IMR-90 (cell line): Measurements from ENCODE around the gene NRF1. TPM values are rescaled to one million over a fixed set of nuclear protein-coding genes. Genes with fewer than 3 reads are reported as not detected.

Experiments
- ATAC-seq: fragments of 200-7000 bp; cut with Tn5 transposase; 2 replicates; pipeline ENCODE4 v1.9.1; 2020; ENCODE audit warnings: low read depth, mild to moderate bottlenecking, moderate library complexity
- BruUV-seq: library from RNA; stranded (reverse); fragments of 400-500 nt; replicated peaks from 2 replicates; lab custom pipeline; 2021; lab: Mats Ljungman, UMichigan
- CTCF ChIA-PET: fragments of 300-600 bp; formaldehyde crosslinking; extraction: SDS; loops from one replicate; lab custom pipeline; 2021; ENCODE audit warnings: antibody characterized with exemption; lab: Yijun Ruan, JAX
- POLR2A ChIA-PET: fragments of 300-600 bp; sonication (Branson Sonifier 250); formaldehyde crosslinking; loops from one replicate; lab custom pipeline; 2022; ENCODE audit warnings: antibody characterized with exemption; ENCODE audit not compliant: unreplicated experiment; lab: Charles Lee
- DNase-seq: peaks from one replicate; pipeline ENCODE4 v3.0.0; 2013
- H2AFZ ChIP-seq: replicated peaks from 2 replicates; pipeline ENCODE3; 2013; ENCODE audit warnings: low read length, mild to moderate bottlenecking; ENCODE audit not compliant: poor library complexity
- H2AK5ac ChIP-seq: 2 replicates; pipeline ENCODE4 v1.6.1; 2013; ENCODE audit warnings: low read depth, low read length, inconsistent platforms
- H2AK9ac ChIP-seq: replicated peaks from 2 replicates; pipeline ENCODE3; 2013; ENCODE audit warnings: mild to moderate bottlenecking, low read depth, low read length, moderate library complexity; ENCODE audit not compliant: poor library complexity
- H2BK120ac ChIP-seq: 2 replicates; pipeline ENCODE4 v1.6.1; 2013; ENCODE audit warnings: low read depth, low read length, inconsistent platforms
- H2BK15ac ChIP-seq: 3 replicates; pipeline ENCODE4 v1.6.1; 2013; ENCODE audit warnings: low read depth, low read length, inconsistent platforms
- H2BK20ac ChIP-seq: 2 replicates; pipeline ENCODE4 v1.6.1; 2013; ENCODE audit warnings: low read depth, mild to moderate bottlenecking, inconsistent platforms, low read length, moderate library complexity
- H2BK5ac ChIP-seq: 2 replicates; pipeline ENCODE4 v1.6.1; 2013; ENCODE audit warnings: mild to moderate bottlenecking, low read depth, low read length, inconsistent platforms; ENCODE audit not compliant: poor library complexity, severe bottlenecking
- H3K14ac ChIP-seq: replicated peaks from 2 replicates; pipeline ENCODE4 v1.6.1; 2013; ENCODE audit warnings: low read depth, low read length, inconsistent platforms
- H3K18ac ChIP-seq: 2 replicates; pipeline ENCODE4 v1.6.1; 2013; ENCODE audit warnings: low read depth, low read length, control low read depth
- H3K23ac ChIP-seq: 2 replicates; pipeline ENCODE4 v1.6.1; 2013; ENCODE audit warnings: low read depth, low read length, inconsistent platforms
- H3K27ac ChIP-seq: 2 replicates; pipeline ENCODE4 v1.5.1; 2013; ENCODE audit warnings: mild to moderate bottlenecking, control low read depth, low read length; ENCODE audit not compliant: insufficient read depth
- H3K27me3 ChIP-seq: 2 replicates; pipeline ENCODE4 v1.6.1; 2013; ENCODE audit warnings: low read length; ENCODE audit not compliant: control insufficient read depth, insufficient read depth
- H3K36me3 ChIP-seq: 2 replicates; pipeline ENCODE4 v1.6.1; 2013; ENCODE audit warnings: low read length, mixed read lengths; ENCODE audit not compliant: control insufficient read depth, insufficient read depth
- H3K4ac ChIP-seq: 2 replicates; pipeline ENCODE4 v1.6.1; 2013; ENCODE audit warnings: low read depth, low read length, inconsistent platforms
- H3K4me1 ChIP-seq: 2 replicates; pipeline ENCODE4 v1.6.1; 2013; ENCODE audit warnings: low read length, mixed read lengths; ENCODE audit not compliant: control insufficient read depth, insufficient read depth
- H3K4me2 ChIP-seq: 2 replicates; pipeline ENCODE4 v1.6.1; 2013; ENCODE audit warnings: low read depth, mild to moderate bottlenecking, control low read depth, low read length, moderate library complexity
- H3K4me3 ChIP-seq: 2 replicates; pipeline ENCODE4 v1.5.1; 2013; ENCODE audit warnings: low read depth, mild to moderate bottlenecking, control low read depth, low read length, moderate library complexity; ENCODE audit not compliant: insufficient read depth
- H3K56ac ChIP-seq: 2 replicates; pipeline ENCODE4 v1.6.1; 2013; ENCODE audit warnings: low read length, inconsistent platforms; ENCODE audit not compliant: insufficient read depth; ENCODE audit errors: extremely low read depth
- H3K79me1 ChIP-seq, 2 experiments: 2 replicates each; pipeline ENCODE4 v1.6.1; 2013; ENCODE audit warnings: low read length in 2 of 2, inconsistent platforms in 1 of 2, low read depth in 1 of 2
- H3K9ac ChIP-seq: 2 replicates; pipeline ENCODE4 v1.6.1; 2013; ENCODE audit warnings: low read depth, low read length, control low read depth
- H3K9me1 ChIP-seq: 2 replicates; pipeline ENCODE4 v1.6.1; 2013; ENCODE audit warnings: low read length, inconsistent platforms; ENCODE audit not compliant: insufficient read depth
- H3K9me3 ChIP-seq: 2 replicates; pipeline ENCODE4 v1.6.1; 2013; ENCODE audit warnings: low read length; ENCODE audit not compliant: control insufficient read depth, insufficient read depth
- H4K20me1 ChIP-seq: 2 replicates; pipeline ENCODE4 v1.6.1; 2013; ENCODE audit warnings: low read length, inconsistent platforms; ENCODE audit not compliant: insufficient read depth
- H4K5ac ChIP-seq: 2 replicates; pipeline ENCODE4 v1.6.1; 2013; ENCODE audit warnings: mild to moderate bottlenecking, low read depth, low read length, control low read depth
- H4K8ac ChIP-seq, 2 experiments: 2 replicates each; pipeline ENCODE4 v1.6.1; 2013; ENCODE audit warnings: low read depth in 2 of 2, low read length in 2 of 2, control low read depth in 1 of 2, inconsistent platforms in 1 of 2
- H4K91ac ChIP-seq: 2 replicates; pipeline ENCODE4 v1.6.1; 2013; ENCODE audit warnings: low read depth, low read length, inconsistent platforms; ENCODE audit not compliant: insufficient read depth
- BHLHE40 ChIP-seq: fragments of 150-350 bp; IDR thresholded peaks from 2 replicates; pipeline ENCODE4 v1.6.1; 2016; ENCODE audit warnings: mild to moderate bottlenecking, low read depth, low read length
- CEBPB ChIP-seq: IDR thresholded peaks from 2 replicates; pipeline ENCODE4 v1.6.1; 2012; ENCODE audit warnings: low read depth, low read length, improper control_type of control experiment
- ELK1 ChIP-seq: fragments of 150-350 bp; IDR thresholded peaks from 2 replicates; pipeline ENCODE4 v1.6.1; 2016; ENCODE audit warnings: low read depth, mild to moderate bottlenecking, low read length, moderate library complexity, borderline replicate concordance
- MAFK ChIP-seq: IDR thresholded peaks from 2 replicates; pipeline ENCODE4 v1.6.1; 2012; ENCODE audit warnings: low read depth, low read length, improper control_type of control experiment
- MAZ ChIP-seq: IDR thresholded peaks from 2 replicates; pipeline ENCODE4 v1.6.1; 2012; ENCODE audit warnings: low read depth, mild to moderate bottlenecking, low read length, improper control_type of control experiment, moderate library complexity, borderline replicate concordance
- MXI1 ChIP-seq: IDR thresholded peaks from 2 replicates; pipeline ENCODE4 v1.6.1; 2012; ENCODE audit warnings: low read depth, mild to moderate bottlenecking, low read length, moderate library complexity, borderline replicate concordance
- NFE2L2 ChIP-seq: fragments of 150-350 bp; IDR thresholded peaks from 2 replicates; pipeline ENCODE4 v1.6.1; 2016; ENCODE audit warnings: low read depth, mild to moderate bottlenecking, low read length
- POLR2A ChIP-seq: IDR thresholded peaks from 2 replicates; pipeline ENCODE4 v1.6.1; 2012; ENCODE audit warnings: mild to moderate bottlenecking, low read depth, low read length
- RAD21 ChIP-seq: IDR thresholded peaks from 2 replicates; pipeline ENCODE4 v1.6.1; 2012; ENCODE audit warnings: low read length, improper control_type of control experiment
- RCOR1 ChIP-seq: IDR thresholded peaks from 2 replicates; pipeline ENCODE4 v1.6.1; 2012; ENCODE audit warnings: mild to moderate bottlenecking, low read length, improper control_type of control experiment; ENCODE audit not compliant: insufficient replicate concordance
- RFX5 ChIP-seq: IDR thresholded peaks from 2 replicates; pipeline ENCODE4 v1.8.0; 2012; ENCODE audit warnings: low read depth, mild to moderate bottlenecking, low read length, moderate library complexity
- SMC3 ChIP-seq: fragments of 150-350 bp; IDR thresholded peaks from 2 replicates; pipeline ENCODE4 v1.6.1; 2016; ENCODE audit warnings: low read depth, mild to moderate bottlenecking, antibody characterized with exemption, low read length, moderate library complexity
- USF2 ChIP-seq: fragments of 150-350 bp; IDR thresholded peaks from 2 replicates; pipeline ENCODE4 v1.6.1; 2017; ENCODE audit warnings: mild to moderate bottlenecking, antibody characterized with exemption, low read length, low read depth
- WGBS, 2 experiments: methylation state at CpG; one replicate each; pipeline versions ENCODE4 v1.1.5 to v1.1.7; 2013; ENCODE audit warnings: missing lambda C conversion rate in 2 of 2; ENCODE audit not compliant: insufficient read length in 1 of 2; ENCODE audit errors: extremely low coverage in 2 of 2; 5-methylcytosine and 5-hydroxymethylcytosine counted together
- dilution Hi-C: fragments of 300-500 bp; cut with HindIII; formaldehyde crosslinking; loops from one replicate; pipeline ENCODE4 v1.14.3; 2018; ENCODE audit warnings: low sequenced_read_pairs; ENCODE audit not compliant: unreplicated experiment
- in situ Hi-C: fragments of 300-500 bp; cut with MboI; formaldehyde crosslinking; loops from 3 replicates; pipeline ENCODE4 v1.14.3; 2019; ENCODE audit warnings: low sequenced_read_pairs, inconsistent platforms, mixed read lengths
- intact Hi-C: fragments of 100-400 bp; cut with micrococcal nuclease; formaldehyde crosslinking; loops from 2 replicates; pipeline ENCODE4 v1.10.0; 2022
- polyA plus RNA-seq, 3 experiments: library from polyadenylated mRNA; depleted of rRNA; stranded (reverse); fragments of >200 nt; gene quantifications; 2 replicates each; pipeline ENCODE4 v1.2.3, GENCODE V29; 2012; ENCODE audit warnings: low replicate concordance in 1 of 3
- total RNA-seq: library from RNA; depleted of rRNA; stranded (reverse); fragments of >200 nt; gene quantifications from 2 replicates; pipeline ENCODE4 v1.2.3, GENCODE V29; 2012

NRF1 gene
- total and polyA plus RNA-seq, 2 of the 4 experiments (the other 2 are of a cell fraction): 11.4 to 15.8 TPM

- H3K9me3 ChIP-seq: peaks cover 11% of the 10 kb centered on the region
- TF ChIP-seq MXI1 (no peak), NFE2L2 (no peak), POLR2A (no peak), RFX5 (no peak), ELK1 (no peak), CEBPB (no peak), RCOR1 (no peak), BHLHE40 (no peak), MAZ (no peak), MAFK (no peak), RAD21 (no peak), USF2 (no peak), SMC3 (no peak)
- no TSS peak for BruUV-seq
- H3K4me3 ChIP-seq: no peak overlapping the region
- no peak overlapping the region for H2AFZ ChIP-seq
- H3K36me3 ChIP-seq: no peaks in the 10 kb centered on the region
- peaks cover 4% of the 10 kb centered on the region; the same call in 1 of the 2 replicates for H3K4me1 ChIP-seq
- H2BK120ac ChIP-seq: no peak overlapping the region
- CTCF ChIA-PET: no interaction called here
- H3K27me3 ChIP-seq: 0 out of 2 replicates have a peak, but pooled peaks cover 2% of the 10 kb centered on the region
- no peak overlapping the region for H4K91ac ChIP-seq
- ATAC-seq (peak; percentile 82), DNase-seq (peak; percentile 35)
- no peak overlapping the region for H3K9ac ChIP-seq
- dilution Hi-C loops: no loop called here
- no peak overlapping the region for H4K5ac ChIP-seq
- no peak overlapping the region for H2AK9ac ChIP-seq
- H3K4ac ChIP-seq: no peak overlapping the region
- no peak overlapping the region for H3K27ac ChIP-seq
- POLR2A ChIA-PET: no interaction called here
- no peaks in the 10 kb centered on the region for H3K79me1 ChIP-seq
- intact Hi-C loops: no loop called here
- no peak overlapping the region for H2BK20ac ChIP-seq
- H4K8ac ChIP-seq: no peak overlapping the region
- H3K23ac ChIP-seq: no peak overlapping the region
- no peaks in the 10 kb centered on the region for H4K20me1 ChIP-seq
- no peak overlapping the region for H2BK5ac ChIP-seq
- 100% methylated on average over 1 of the region's 2 CpGs; no CpG with 5 or more reads in 1 of the 2 experiments for WGBS, 2 experiments
- no peak overlapping the region for H3K4me2 ChIP-seq
- no peak overlapping the region for H3K18ac ChIP-seq
- H3K56ac ChIP-seq: no peak overlapping the region
- no peak overlapping the region for H2AK5ac ChIP-seq
- no peak overlapping the region for H3K14ac ChIP-seq
- no peaks in the 10 kb centered on the region for H3K9me1 ChIP-seq
- in situ Hi-C loops: no loop called here
- H2BK15ac ChIP-seq: no peak overlapping the region
These were observed 35.4 kb upstream of the NRF1 start for GRCh38 chr7:129576138-129576537.
